Breast epithelium (tissue), 3 donors: ENCODE data around the gene MT2A.

Source experiments
- POLR2A ChIP-seq: fragments of 450-650 bp; IDR thresholded peaks from one replicate; pipeline ENCODE4 v1.6.1; 2016; ENCODE audit warnings: antibody characterized with exemption, mild to moderate bottlenecking, moderate library complexity
- POLR2AphosphoS5 ChIP-seq, 3 donors: sonication (generic); formaldehyde crosslinking; IDR thresholded peaks; one replicate each; pipeline ENCODE4 v1.6.1; 2017; ENCODE audit warnings: antibody characterized with exemption in 3 of 3
- TF ChIP-seq, protein P1 (sequence below), 3 donors: fragments of 450-650 bp; IDR thresholded peaks; one replicate each; pipeline ENCODE4 v1.5.1; 2016 to 2017; ENCODE audit warnings: antibody characterized with exemption in 3 of 3, mild to moderate bottlenecking in 3 of 3, moderate library complexity in 3 of 3

GRCh38 chr16:56637814-56638750 lies 29.7 kb downstream of the MT2A start, which contains the start of gene MT1A:
- TF ChIP-seq POLR2A, result peak; percentile 7
- TF ChIP-seq, protein P1, sequence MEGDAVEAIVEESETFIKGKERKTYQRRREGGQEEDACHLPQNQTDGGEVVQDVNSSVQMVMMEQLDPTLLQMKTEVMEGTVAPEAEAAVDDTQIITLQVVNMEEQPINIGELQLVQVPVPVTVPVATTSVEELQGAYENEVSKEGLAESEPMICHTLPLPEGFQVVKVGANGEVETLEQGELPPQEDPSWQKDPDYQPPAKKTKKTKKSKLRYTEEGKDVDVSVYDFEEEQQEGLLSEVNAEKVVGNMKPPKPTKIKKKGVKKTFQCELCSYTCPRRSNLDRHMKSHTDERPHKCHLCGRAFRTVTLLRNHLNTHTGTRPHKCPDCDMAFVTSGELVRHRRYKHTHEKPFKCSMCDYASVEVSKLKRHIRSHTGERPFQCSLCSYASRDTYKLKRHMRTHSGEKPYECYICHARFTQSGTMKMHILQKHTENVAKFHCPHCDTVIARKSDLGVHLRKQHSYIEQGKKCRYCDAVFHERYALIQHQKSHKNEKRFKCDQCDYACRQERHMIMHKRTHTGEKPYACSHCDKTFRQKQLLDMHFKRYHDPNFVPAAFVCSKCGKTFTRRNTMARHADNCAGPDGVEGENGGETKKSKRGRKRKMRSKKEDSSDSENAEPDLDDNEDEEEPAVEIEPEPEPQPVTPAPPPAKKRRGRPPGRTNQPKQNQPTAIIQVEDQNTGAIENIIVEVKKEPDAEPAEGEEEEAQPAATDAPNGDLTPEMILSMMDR (IDR thresholded peaks at IDR 0.05), result no peak
- peak in 2 of 3 donors; percentile 21 to 67 for TF ChIP-seq POLR2AphosphoS5 (IDR thresholded peaks at IDR 0.05)
